ENCODE results near the gene USH1C. TPM values are rescaled to one million over a fixed set of nuclear protein-coding genes. Genes with fewer than 3 reads are reported as not detected.

Gene USH1C
- total and polyA plus RNA-seq, 2 of the 4 experiments (the other 2 are of a cell fraction): not detected

DNA sequence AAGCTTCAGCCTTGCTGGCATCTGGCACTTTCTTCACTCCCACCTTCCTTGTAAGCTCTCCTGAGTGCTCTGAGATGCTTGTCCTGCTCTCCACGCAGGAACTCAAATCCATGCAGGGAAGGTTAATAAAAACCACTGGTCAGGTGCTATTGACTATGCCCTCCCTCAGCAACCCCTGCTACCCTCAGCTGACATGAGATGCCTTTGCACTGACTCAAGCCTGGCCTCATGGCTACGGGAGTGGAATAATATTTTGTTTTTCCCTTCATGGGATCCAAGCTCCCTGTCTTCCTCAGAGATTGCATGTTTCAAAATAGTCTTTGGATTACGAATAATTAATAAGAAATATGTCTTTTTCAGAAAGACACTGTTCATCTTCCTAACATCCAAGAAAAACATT, 35.9 kb downstream of the USH1C start:
- no peaks in the 10 kb centered on the region for H3K9me1 ChIP-seq (ENCODE audit: insufficient read depth, low read length)
- H3K23ac ChIP-seq (ENCODE audit: low read depth, low read length): no peak overlapping the region
- H3K4me1 ChIP-seq (ENCODE audit: control insufficient read depth, insufficient read depth, low read length): no peaks in the 10 kb centered on the region
- H2AK9ac ChIP-seq (replicated peaks; ENCODE audit: low read depth, low read length, poor library complexity): no peak overlapping the region
- H3K9me3 ChIP-seq (ENCODE audit: control insufficient read depth, insufficient read depth, low read length): no peaks in the 10 kb centered on the region
- H2BK5ac ChIP-seq (ENCODE audit: low read depth, low read length, poor library complexity, severe bottlenecking): no peak overlapping the region
- in situ Hi-C loops (cut with MboI; ENCODE audit: low sequenced_read_pairs) (loop anchor here (10.0 to 25.0 kb wide), 2 partner anchors 274 to 571 kb away; no protein-coding TSS in a partner anchor), dilution Hi-C loops (cut with HindIII; ENCODE audit: low sequenced_read_pairs, unreplicated experiment) (no loop called here), intact Hi-C loops (cut with micrococcal nuclease) (loop anchor here (10.0 kb wide), 2 partner anchors 684 to 724 kb away; no protein-coding TSS in a partner anchor)
- no peak overlapping the region for H3K4ac ChIP-seq (ENCODE audit: low read depth, low read length)
- H3K27ac ChIP-seq (ENCODE audit: insufficient read depth, low read length): no peak overlapping the region
- H3K14ac ChIP-seq (replicated peaks; ENCODE audit: low read depth, low read length): no peak overlapping the region
- no peak overlapping the region for H2AK5ac ChIP-seq (ENCODE audit: low read depth, low read length)
- H4K5ac ChIP-seq (ENCODE audit: low read depth, low read length): no peak overlapping the region
- H3K79me1 ChIP-seq (ENCODE audit: low read depth in 1 of 2, low read length in 2 of 2): no peaks in the 10 kb centered on the region
- CTCF ChIA-PET: interaction anchor here (0.5 to 1.1 kb wide), 5 partner anchors 9 to 1093 kb away, joined by 3 to 5 read pairs (median 4); no protein-coding TSS in a partner anchor
- no peaks in the 10 kb centered on the region for H3K36me3 ChIP-seq (ENCODE audit: control insufficient read depth, insufficient read depth, low read length)
- H3K27me3 ChIP-seq (ENCODE audit: control insufficient read depth, insufficient read depth, low read length): peaks cover 19% of the 10 kb centered on the region
- H2AFZ ChIP-seq (replicated peaks; ENCODE audit: low read length, poor library complexity): no peak overlapping the region
- no peak overlapping the region for H2BK15ac ChIP-seq (ENCODE audit: low read depth, low read length)
- POLR2A ChIA-PET (ENCODE audit: unreplicated experiment): no interaction called here
- H2BK120ac ChIP-seq (ENCODE audit: low read depth, low read length): no peak overlapping the region
- WGBS, 2 experiments (ENCODE audit: extremely low coverage in 2 of 2, insufficient read length in 1 of 2): no CpG with 5 or more reads among the region's 3 CpGs
- DNase-seq: no peak
- no peak for TF ChIP-seq MAFK (IDR thresholded peaks at IDR 0.05; ENCODE audit: low read depth, low read length)
- TF ChIP-seq RFX5 (IDR thresholded peaks at IDR 0.05; ENCODE audit: low read depth, low read length): no peak
- TF ChIP-seq RAD21 (IDR thresholded peaks at IDR 0.05; ENCODE audit: low read length): no peak
- no peak for TF ChIP-seq CHD1 (IDR thresholded peaks at IDR 0.05; ENCODE audit: low read depth, low read length)
- TF ChIP-seq MAZ (IDR thresholded peaks at IDR 0.05; ENCODE audit: borderline replicate concordance, low read depth, low read length): no peak
- TF ChIP-seq CEBPB (IDR thresholded peaks at IDR 0.05; ENCODE audit: low read depth, low read length): no peak
- TF ChIP-seq SMC3 (IDR thresholded peaks at IDR 0.05; ENCODE audit: low read depth, low read length): no peak
- no peak for TF ChIP-seq POLR2A (IDR thresholded peaks at IDR 0.05; ENCODE audit: low read depth, low read length)
- no peak for TF ChIP-seq FOS (IDR thresholded peaks at IDR 0.05; ENCODE audit: low read depth, low read length)
- no peak overlapping the region for H4K91ac ChIP-seq (ENCODE audit: insufficient read depth, low read depth, low read length)
- no peak overlapping the region for H3K4me2 ChIP-seq (ENCODE audit: low read depth, low read length)
- no TSS peak for BruUV-seq (replicated peaks)
- ATAC-seq (ENCODE audit: low read depth): no peak
- H4K8ac ChIP-seq (ENCODE audit: low read depth in 2 of 2, low read length in 2 of 2): no peak overlapping the region
- no peaks in the 10 kb centered on the region for H4K20me1 ChIP-seq (ENCODE audit: insufficient read depth, low read length)
- no peak overlapping the region for H2BK20ac ChIP-seq (ENCODE audit: low read depth, low read length)
- no peak overlapping the region for H3K9ac ChIP-seq (ENCODE audit: low read depth, low read length)
- no peak overlapping the region for H3K18ac ChIP-seq (ENCODE audit: low read depth, low read length)
- no peak overlapping the region for H3K4me3 ChIP-seq (ENCODE audit: insufficient read depth, low read depth, low read length)
- H3K56ac ChIP-seq (ENCODE audit: extremely low read depth, insufficient read depth, low read length): no peak overlapping the region

Data from IMR-90 (cell line).